K562 (cell line): ENCODE results near the gene GRB10. TPM values are rescaled to one million over a fixed set of nuclear protein-coding genes. Genes with fewer than 3 reads are reported as not detected.

Experiments
- ATAC-seq: fragments of 200-7000 bp; cut with Tn5 transposase; 3 replicates; pipeline ENCODE4 v1.9.1; 2020; ENCODE audit warnings: moderate library complexity
- BruUV-seq: library from RNA; stranded (reverse); fragments of 400-500 nt; replicated peaks from 2 replicates; lab custom pipeline; 2021; lab: Mats Ljungman, UMichigan
- CTCF ChIA-PET: fragments of 300-600 bp; formaldehyde crosslinking; extraction: SDS; loops from one replicate; lab custom pipeline; 2021; ENCODE audit warnings: low intra/inter-chr PET ratio; lab: Yijun Ruan, JAX
- POLR2A ChIA-PET: fragments of 300-600, 350-650 bp; sonication (Branson Sonifier 250); formaldehyde crosslinking; extraction: SDS; loops from one replicate; lab custom pipeline; 2021; ENCODE audit warnings: antibody characterized with exemption, inconsistent platforms; lab: Yijun Ruan, JAX
- DNase-seq, 4 experiments: peaks; one replicate each; pipeline versions ENCODE4 v3.0.0 to v3.0.0-alpha.2; 2011 to 2018; ENCODE audit warnings: low spot score in 3 of 4, mixed read lengths in 3 of 4; ENCODE audit errors: extremely low read depth in 1 of 4
- FAIRE-seq: peaks from 2 replicates; lab custom pipeline; 2011; peaks lifted over from hg19 to GRCh38; lab: Jason Lieb, UNC
- H2AFZ ChIP-seq: 2 replicates; pipeline ENCODE4 v1.6.0; 2011; ENCODE audit warnings: low read depth, low read length, control low read depth, inconsistent platforms
- H3K27ac ChIP-seq: fragments of 200-600 bp; 3 replicates; pipeline ENCODE4 v1.8.0; 2011; ENCODE audit warnings: low read depth, mild to moderate bottlenecking, control low read depth, inconsistent platforms, low read length, moderate library complexity, mixed read lengths; ENCODE audit errors: extremely low read depth
- H3K27me3 ChIP-seq, 2 experiments: fragments of 300-600 bp in 1 of 2; 2 replicates in 1 of 2; 3 replicates in 1 of 2; pipeline versions ENCODE4 v1.6.0 to v1.8.0; 2011; ENCODE audit warnings: inconsistent platforms in 2 of 2, low read length in 2 of 2, mild to moderate bottlenecking in 1 of 2, mixed read lengths in 1 of 2, moderate library complexity in 1 of 2; ENCODE audit not compliant: control insufficient read depth in 2 of 2, insufficient read depth in 2 of 2
- H3K36me3 ChIP-seq: fragments of 300-600 bp; 3 replicates; pipeline ENCODE4 v1.8.0; 2011; ENCODE audit warnings: mild to moderate bottlenecking, low read length, inconsistent platforms; ENCODE audit not compliant: control insufficient read depth, insufficient read depth
- H3K4me1 ChIP-seq, 2 experiments: fragments of 200-600 bp in 1 of 2; replicated peaks in 1 of 2; 2 replicates in 1 of 2; 3 replicates in 1 of 2; pipeline versions ENCODE4 v1.5.1 to v1.8.0; 2011; ENCODE audit warnings: inconsistent platforms in 2 of 2, low read length in 2 of 2, mild to moderate bottlenecking in 1 of 2, mixed read lengths in 1 of 2, moderate library complexity in 1 of 2; ENCODE audit not compliant: control insufficient read depth in 2 of 2, insufficient read depth in 2 of 2
- H3K4me2 ChIP-seq: 2 replicates; pipeline ENCODE4 v1.6.1; 2011; ENCODE audit warnings: low read length, control low read depth, inconsistent platforms, mixed read lengths; ENCODE audit not compliant: insufficient read depth
- H3K4me3 ChIP-seq: fragments of 200-600 bp; sonication (generic), shearing (Covaris generic); 2 replicates; pipeline ENCODE4 v1.5.1; 2016; ENCODE audit warnings: control low read depth, inconsistent platforms
- H3K79me2 ChIP-seq: fragments of 200-600 bp; 3 replicates; pipeline ENCODE4 v1.8.0; 2011; ENCODE audit warnings: low read length, inconsistent platforms; ENCODE audit not compliant: control insufficient read depth, insufficient read depth
- H3K9ac ChIP-seq, 2 experiments: 2 replicates each; pipeline versions ENCODE4 v1.6.0 to v1.6.1; 2011; ENCODE audit warnings: low read depth in 2 of 2, low read length in 2 of 2, control low read depth in 1 of 2, inconsistent platforms in 1 of 2, mild to moderate bottlenecking in 1 of 2, mixed read lengths in 1 of 2; ENCODE audit not compliant: insufficient read depth in 1 of 2
- H3K9me1 ChIP-seq: one replicate; pipeline ENCODE4 v1.6.0; 2011; ENCODE audit warnings: inconsistent platforms, mild to moderate bottlenecking, low read length, moderate library complexity; ENCODE audit not compliant: control insufficient read depth, insufficient read depth
- H3K9me3 ChIP-seq: replicated peaks from 2 replicates; pipeline ENCODE4 v1.5.1; 2011; ENCODE audit warnings: low read depth, low read length, inconsistent platforms; ENCODE audit not compliant: control insufficient read depth, insufficient read depth
- H4K20me1 ChIP-seq: replicated peaks from 2 replicates; pipeline ENCODE4 v1.6.1; 2011; ENCODE audit warnings: low read length, inconsistent platforms, mixed read lengths; ENCODE audit not compliant: control insufficient read depth, insufficient read depth
- CTCF ChIP-seq, 3 experiments: IDR thresholded peaks in 2 of 3; conservative IDR thresholded peaks in 1 of 3; 2 replicates each; pipeline ENCODE4 v1.5.1; 2011 to 2012; ENCODE audit warnings: low read length in 3 of 3, mild to moderate bottlenecking in 3 of 3, control low read depth in 2 of 3, improper control_type of control experiment in 1 of 3, inconsistent platforms in 1 of 3, low read depth in 1 of 3, mixed read lengths in 1 of 3, moderate library complexity in 1 of 3; ENCODE audit not compliant: insufficient read depth in 2 of 3
- GABPB2 ChIP-seq: fragments of 250-450 bp; sonication (Bioruptor Pico); conservative IDR thresholded peaks from 2 replicates; pipeline ENCODE4 v1.5.1; 2021; ENCODE audit warnings: mild to moderate bottlenecking
- POLR2G ChIP-seq: fragments of 200-400 bp; formaldehyde crosslinking; IDR thresholded peaks from 2 replicates; pipeline ENCODE4 v1.6.1; 2017; ENCODE audit warnings: low read depth, mild to moderate bottlenecking, antibody characterized with exemption, low read length, moderate library complexity
- SMARCA5 ChIP-seq: fragments of 450-650 bp; IDR thresholded peaks from 2 replicates; pipeline ENCODE4 v1.6.1; 2016
- ZBTB9 ChIP-seq: fragments of 450-650 bp; formaldehyde crosslinking; IDR thresholded peaks from 2 replicates; pipeline ENCODE4 v1.4.0; 2020; ENCODE audit warnings: mild to moderate bottlenecking, moderate library complexity
- ZNF347 ChIP-seq: fragments of 450-650 bp; formaldehyde crosslinking; IDR thresholded peaks from 2 replicates; pipeline ENCODE4 v1.4.0; 2020; ENCODE audit warnings: low read depth, mild to moderate bottlenecking, moderate library complexity
- ZNF551 ChIP-seq: fragments of 250-450 bp; sonication (Bioruptor Pico); IDR thresholded peaks from 2 replicates; pipeline ENCODE4 v1.5.0; 2021; ENCODE audit warnings: mild to moderate bottlenecking, moderate library complexity
- WGBS: fragments of 100-300 bp; shearing (Covaris generic); methylation state at CpG from one replicate; pipeline ENCODE4 v1.1.6; 2016; ENCODE audit warnings: low coverage, mixed read lengths; ENCODE audit not compliant: insufficient coverage; ENCODE audit errors: missing lambda C conversion rate; 5-methylcytosine and 5-hydroxymethylcytosine counted together
- in situ Hi-C: fragments of 300-500 bp; cut with MboI; formaldehyde crosslinking; loops from 4 replicates; pipeline ENCODE4 v1.15.0; 2018; ENCODE audit warnings: inconsistent platforms, mixed read lengths
- intact Hi-C: fragments of 100-400 bp; cut with micrococcal nuclease; formaldehyde crosslinking; loops from 2 replicates; pipeline ENCODE4 v1.14.2; 2022
- polyA plus RNA-seq, 8 experiments: library from polyadenylated mRNA; depleted of rRNA in 4 of 8; stranded (reverse) in 5 of 8; unstranded in 3 of 8; fragments of >200 nt; fragmentation: Nextera tagmentation in 2 of 8; fragmentation: Illumina TruSeq in 1 of 8; extraction: Ambion mirVana in 2 of 8; extraction: Trizol in 1 of 8; gene quantifications; 2 replicates each; pipeline versions ENCODE4 v1.2.1 to v1.2.3, GENCODE V29; 2011 to 2014; ENCODE audit warnings: inconsistent platforms in 1 of 8, missing spikeins in 1 of 8
- total RNA-seq, 7 experiments: library from RNA; depleted of rRNA in 6 of 7; stranded (reverse); fragments of >200 nt in 6 of 7; fragmentation: Illumina TruSeq in 2 of 7; extraction: Trizol in 2 of 7; gene quantifications; 2 replicates each; pipeline versions ENCODE4 v1.2.1 to v1.2.3, GENCODE V29; 2011 to 2021; ENCODE audit warnings: low replicate concordance in 1 of 7

Gene GRB10
- total and polyA plus RNA-seq, 9 of the 15 experiments (the other 6 are each of a cell fraction or from before 2014, with no cell fraction given), result 8.9 to 88.5 (median 40.7) TPM

GRCh38 chr7:50665403-50666123 lies 117.1 kb downstream of the GRB10 start:
- TF ChIP-seq SMARCA5 (no peak), ZNF347 (CRISPR knock-in tag) (no peak), ZBTB9 (CRISPR knock-in tag) (no peak), CTCF (IDR thresholded peaks at IDR 0.05 in 2 of 3, conservative IDR thresholded peaks at IDR 0.05 in 1 of 3; ENCODE audit: insufficient read depth in 2 of 3, low read depth in 1 of 3, low read length in 3 of 3) (0 out of 6 replicates have a peak, but pooled peaks of 2 of the 3 experiments have one; percentile 11 to 18), GABPB2 (CRISPR knock-in tag) (no peak), POLR2G (0 out of 2 replicates have a peak, but pooled peaks have one; percentile 26), ZNF551 (CRISPR knock-in tag) (no peak)
- ChIA-PET POLR2A (interaction anchor here (0.8 kb wide), 1 partner anchor 10 kb away, joined by 5 read pairs; no protein-coding TSS in a partner anchor), CTCF (no interaction called here)
- no peaks in the 10 kb centered on the region for H3K27me3 ChIP-seq
- no peak overlapping the region for H2AFZ ChIP-seq
- H3K36me3 ChIP-seq, result peaks cover 75% of the 10 kb centered on the region; the same call in 2 of the 3 replicates
- ATAC-seq (no peak; the same call in 2 of the 3 replicates), DNase-seq (no peak), FAIRE-seq (no peak)
- peaks cover 0 to 3% of the 10 kb centered on the region in 2 experiments; a peak in 1 of 5 replicates for H3K4me1 ChIP-seq
- H3K4me3 ChIP-seq, result no peak overlapping the region
- H3K27ac ChIP-seq, result no peak overlapping the region
- 0 out of 3 replicates have a peak, but pooled peaks cover 4% of the 10 kb centered on the region for H3K79me2 ChIP-seq
- 88% methylated on average over 14 of the region's 17 CpGs for WGBS
- 0 out of 2 replicates have a peak, but pooled peaks cover 16% of the 10 kb centered on the region for H4K20me1 ChIP-seq
- no TSS peak for BruUV-seq
- intact Hi-C loops (no loop called here), in situ Hi-C loops (no loop called here)
- no peaks in the 10 kb centered on the region for H3K9me1 ChIP-seq
- no peaks in the 10 kb centered on the region for H3K9me3 ChIP-seq
- no peak overlapping the region for H3K4me2 ChIP-seq
- peak overlapping the region in 1 of 2 experiments; percentile 43; a peak in 1 of 4 replicates for H3K9ac ChIP-seq
